Prostate gland (tissue), 2 donors: ENCODE data around the gene TEAD4.

Experiments
- CTCF ChIP-seq, 4 experiments: fragments of 200-600 bp in 2 of 4; fragments of 450-650 bp in 2 of 4; sonication (generic) in 2 of 4; IDR thresholded peaks; 1 replicate in 3 of 4; 2 replicates in 1 of 4; pipeline ENCODE4 v1.5.1; 2016 to 2019; ENCODE audit warnings: antibody characterized with exemption in 4 of 4, mild to moderate bottlenecking in 2 of 4, moderate library complexity in 2 of 4
- POLR2A ChIP-seq: fragments of 450-650 bp; IDR thresholded peaks from one replicate; pipeline ENCODE4 v1.6.1; 2016; ENCODE audit warnings: antibody characterized with exemption, mild to moderate bottlenecking
- POLR2AphosphoS5 ChIP-seq: sonication (generic); formaldehyde crosslinking; IDR thresholded peaks from one replicate; pipeline ENCODE4 v1.6.1; 2017; ENCODE audit warnings: antibody characterized with exemption

GRCh38 chr12:3032770-3033538 lies 73.8 kb downstream of the TEAD4 start:
- TF ChIP-seq CTCF (IDR thresholded peaks at IDR 0.05), result no peak
- no peak for TF ChIP-seq POLR2A
- no peak for TF ChIP-seq POLR2AphosphoS5
